ENCODE measurements around the gene NFIA.
A peak's percentile ranks its signal among the peaks of the same experiment; 100 is the strongest.

The NFIA gene

GRCh38 chr1:61173118-61173517 lies 90.8 kb downstream of the NFIA start:
- DNase-seq (ENCODE audit: low read depth), result no peak

GRCh38 chr1:61174060-61174795 lies 91.9 kb downstream of the NFIA start:
- no peak for TF ChIP-seq CTCF (conservative IDR thresholded peaks at IDR 0.05; ENCODE audit: low read depth, low read length)
- no peak for DNase-seq (ENCODE audit: low read depth)
- no peak overlapping the region for H3K4me3 ChIP-seq (ENCODE audit: low read depth, low read length)

More at GRCh38 chr1:61173118-61173517, 90.8 kb downstream of the NFIA start:
- no peak overlapping the region for H3K4me3 ChIP-seq (ENCODE audit: low read depth, low read length)
- no peak for TF ChIP-seq CTCF (conservative IDR thresholded peaks at IDR 0.05; ENCODE audit: low read depth, low read length)

GRCh38 chr1:61175976-61176375 lies 93.6 kb downstream of the NFIA start:
- no peak for DNase-seq (ENCODE audit: low read depth)
- TF ChIP-seq CTCF (conservative IDR thresholded peaks at IDR 0.05; ENCODE audit: low read depth, low read length), result no peak
- H3K4me3 ChIP-seq (ENCODE audit: low read depth, low read length), result no peak overlapping the region

- no peak overlapping the region for H3K4me3 ChIP-seq (ENCODE audit: low read depth, low read length)
- TF ChIP-seq CTCF (conservative IDR thresholded peaks at IDR 0.05; ENCODE audit: low read depth, low read length), result no peak
- no peak for DNase-seq (ENCODE audit: low read depth)
Observed at GRCh38 chr1:61181067-61182038, 99.0 kb downstream of the NFIA start.

GRCh38 chr1:61182049-61182448 lies 99.7 kb downstream of the NFIA start:
- DNase-seq (ENCODE audit: low read depth), result peak; percentile 89
- no peak for TF ChIP-seq CTCF (conservative IDR thresholded peaks at IDR 0.05; ENCODE audit: low read depth, low read length)
- H3K4me3 ChIP-seq (ENCODE audit: low read depth, low read length), result no peak overlapping the region

GRCh38 chr1:61182480-61182879 lies 100.1 kb downstream of the NFIA start:
- TF ChIP-seq CTCF (conservative IDR thresholded peaks at IDR 0.05; ENCODE audit: low read depth, low read length), result no peak
- no peak overlapping the region for H3K4me3 ChIP-seq (ENCODE audit: low read depth, low read length)
- no peak for DNase-seq (ENCODE audit: low read depth)

Data from choroid plexus epithelial cell (primary cell).